CD4-positive, alpha-beta T cell treated with Interferon gamma for 1 hour (primary cell): Measurements from ENCODE around the gene XRN1.
"Not testable (repeated sequence)": the region's sequence is repeated elsewhere in the genome, so short reads cannot be mapped to it uniquely, and the experiment has no call there.

ENCODE experiments used
- DNase-seq: peaks from one replicate; pipeline ENCODE4 v3.0.0-alpha.2; 2020

Gene XRN1

GRCh38 chr3:142447852-142448823, at the start of gene XRN1:
XRN1 (minus strand) TSS chr3:142448037; CDS start chr3:142447944, 93 bp downstream.
- DNase-seq = peak; percentile 93

DNA sequence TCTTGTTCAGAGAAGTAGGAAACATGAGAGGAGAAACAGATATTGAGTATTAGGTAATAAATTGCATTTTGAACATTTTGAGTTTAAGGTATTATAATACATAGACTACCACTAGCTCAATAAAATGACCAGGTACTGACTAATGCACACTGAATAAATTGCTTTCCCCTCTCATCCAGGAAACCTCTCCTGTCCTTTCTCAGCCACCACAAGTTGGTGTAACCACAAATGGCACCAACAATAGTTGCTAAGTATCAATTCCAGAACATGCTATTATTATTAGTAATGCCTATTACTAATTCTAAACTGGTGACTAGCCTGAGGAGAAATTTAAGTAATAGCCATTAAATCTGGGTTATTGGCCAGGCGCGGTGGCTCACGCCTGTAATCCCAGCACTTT, 47.3 kb upstream of the XRN1 start:
- no peak for DNase-seq

- no peak for DNase-seq
Measured at GRCh38 chr3:142492184-142492583, 44.3 kb upstream of the XRN1 start.

GRCh38 chr3:142489572-142490323, 41.9 kb upstream of the XRN1 start:
- no peak for DNase-seq

DNA sequence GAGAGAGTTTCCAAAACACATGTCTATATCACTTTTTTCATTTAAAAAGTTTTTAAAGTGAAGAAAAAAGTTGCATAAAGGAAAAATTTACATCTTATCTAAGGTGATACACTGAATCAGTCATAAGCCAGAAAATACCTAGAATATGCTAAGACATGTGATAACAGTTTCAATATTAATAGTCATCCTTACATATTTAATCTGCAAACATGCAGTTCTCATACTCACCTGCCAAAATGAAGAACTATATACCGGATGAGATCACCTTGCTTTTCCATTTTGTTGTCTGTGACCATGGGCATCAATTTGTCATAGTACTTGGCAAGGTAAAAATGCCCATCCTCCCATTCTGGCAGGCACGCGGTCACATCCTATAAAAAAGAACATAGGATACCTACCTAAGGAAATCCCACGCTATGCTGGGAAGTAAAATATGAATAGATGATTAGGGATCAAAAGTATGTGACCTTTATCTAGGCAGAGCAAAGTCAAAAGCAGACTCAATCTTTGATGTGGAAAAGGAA, 37.1 kb upstream of the XRN1 start:
- no peak for DNase-seq

DNA sequence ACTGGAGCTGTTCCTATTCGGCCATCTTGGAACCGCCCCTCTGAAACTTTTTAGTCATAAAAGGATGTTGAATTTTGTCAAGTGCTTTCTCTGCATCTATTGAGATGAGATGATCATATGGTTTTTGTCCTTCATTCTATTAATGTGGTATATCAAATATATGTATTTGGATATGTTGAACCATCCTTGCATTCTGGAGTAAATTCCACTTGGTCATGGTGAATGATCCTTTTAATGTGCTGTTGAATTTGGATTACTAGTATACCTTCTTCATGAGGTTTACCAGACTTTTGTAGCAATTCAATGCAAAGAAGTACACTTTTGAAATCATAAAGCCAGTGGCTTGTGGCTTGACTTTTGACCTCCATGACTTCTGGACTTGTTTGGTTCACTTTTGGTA, 33.4 kb upstream of the XRN1 start:
- no peak for DNase-seq

DNA sequence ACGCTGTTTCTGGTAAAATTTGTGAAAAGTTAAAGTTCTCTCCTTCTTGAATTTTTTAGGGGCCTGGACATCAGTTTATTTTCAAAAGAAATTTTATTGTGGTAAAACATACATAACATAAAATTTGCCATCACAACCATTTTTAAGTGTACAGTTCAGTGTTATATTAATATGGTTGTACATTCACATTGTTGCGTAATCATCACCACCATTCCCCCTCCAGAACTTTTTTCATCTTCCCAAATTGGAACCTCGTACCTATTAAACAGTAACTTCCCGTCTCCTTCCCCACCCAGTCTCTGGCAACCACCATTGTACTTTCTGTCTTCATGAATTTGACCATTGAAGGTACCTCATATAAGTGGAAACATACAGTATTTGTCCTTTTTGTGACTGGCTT, 23.0 kb upstream of the XRN1 start:
- no peak for DNase-seq

DNA sequence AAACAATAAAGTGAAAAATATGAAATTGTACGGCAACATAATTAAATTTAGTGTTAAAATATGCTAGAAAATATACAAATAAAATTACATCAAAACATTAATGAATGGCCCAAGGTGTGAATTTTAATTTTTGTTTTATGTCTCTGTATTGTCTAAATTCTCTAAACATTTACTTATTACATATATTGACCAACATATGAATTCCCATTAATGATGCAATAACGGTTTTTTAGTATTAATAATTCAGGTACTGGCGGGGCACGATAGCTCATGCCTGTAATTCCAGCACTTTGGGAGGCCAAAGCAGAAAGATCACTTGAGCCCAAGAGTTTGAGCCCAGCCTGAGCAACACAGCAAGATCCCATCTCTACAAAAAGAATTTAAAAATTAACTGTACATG, 20.6 kb upstream of the XRN1 start:
- DNase-seq = no peak

DNA sequence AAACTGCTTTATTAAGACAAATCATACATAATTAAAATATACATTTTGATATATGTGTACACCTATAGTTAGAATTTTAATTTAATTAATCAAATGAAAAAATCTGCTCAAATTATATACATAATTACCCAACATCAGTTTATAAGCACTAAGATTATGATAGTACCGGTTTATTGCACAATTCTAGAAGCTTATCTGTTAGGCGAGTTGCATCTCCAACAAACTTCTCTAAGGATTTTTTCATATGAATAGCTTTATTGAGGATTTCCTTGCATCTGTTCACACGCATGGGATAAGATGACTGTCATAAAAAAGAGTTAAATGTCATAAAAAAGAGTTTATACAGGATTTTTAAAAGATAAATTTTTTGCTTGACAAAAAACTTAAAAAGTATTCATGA, 19.9 kb upstream of the XRN1 start:
- no peak for DNase-seq

GRCh38 chr3:142460689-142461088, 12.9 kb upstream of the XRN1 start:
- no peak for DNase-seq

- no peak for DNase-seq
Measured at GRCh38 chr3:142459929-142460328, 12.1 kb upstream of the XRN1 start.

- DNase-seq = no peak
Measured at GRCh38 chr3:142459096-142459495, 11.3 kb upstream of the XRN1 start.

DNA sequence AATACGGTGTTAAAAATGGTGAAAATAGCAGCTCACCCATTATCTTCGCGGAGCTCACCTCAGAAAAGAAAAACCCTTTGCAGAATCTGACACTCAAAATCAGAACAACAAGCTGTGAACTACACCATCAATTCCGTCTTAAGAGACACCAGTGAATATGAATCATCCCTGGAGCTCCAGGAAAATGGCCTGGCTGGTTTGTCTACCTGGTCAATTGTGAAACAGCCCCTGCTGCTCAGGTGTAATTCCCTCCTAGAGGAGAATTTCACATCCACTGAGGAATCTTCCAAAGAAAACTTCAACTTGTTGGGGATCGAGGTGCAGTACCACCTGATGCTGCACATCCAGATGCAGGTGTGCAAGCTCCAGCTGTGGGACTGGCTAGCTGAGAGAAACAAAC, 3.0 kb upstream of the XRN1 start:
- DNase-seq = no peak

DNA sequence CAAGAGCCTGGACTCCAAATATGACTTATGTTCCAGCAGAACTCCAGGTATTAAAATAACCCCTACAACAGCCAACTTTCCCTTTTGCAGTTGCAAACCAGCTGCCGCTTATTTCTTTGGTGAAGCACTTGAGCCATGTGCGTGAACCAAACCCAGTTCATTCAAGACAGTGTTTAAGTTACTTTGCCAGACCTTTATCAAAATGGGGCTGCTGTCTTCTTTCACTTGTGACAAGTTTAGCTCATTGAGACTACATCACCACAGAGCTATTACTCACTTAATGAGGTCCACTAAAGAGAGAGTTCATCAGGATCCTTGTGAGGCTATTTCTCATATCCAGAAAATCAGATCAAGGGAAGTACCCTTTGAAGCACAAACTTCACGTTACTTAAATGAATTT, 2.4 kb upstream of the XRN1 start:
- DNase-seq = no peak

GRCh38 chr3:142447301-142447851, 461 bp downstream of the XRN1 start:
- DNase-seq = peak; percentile 36

DNA sequence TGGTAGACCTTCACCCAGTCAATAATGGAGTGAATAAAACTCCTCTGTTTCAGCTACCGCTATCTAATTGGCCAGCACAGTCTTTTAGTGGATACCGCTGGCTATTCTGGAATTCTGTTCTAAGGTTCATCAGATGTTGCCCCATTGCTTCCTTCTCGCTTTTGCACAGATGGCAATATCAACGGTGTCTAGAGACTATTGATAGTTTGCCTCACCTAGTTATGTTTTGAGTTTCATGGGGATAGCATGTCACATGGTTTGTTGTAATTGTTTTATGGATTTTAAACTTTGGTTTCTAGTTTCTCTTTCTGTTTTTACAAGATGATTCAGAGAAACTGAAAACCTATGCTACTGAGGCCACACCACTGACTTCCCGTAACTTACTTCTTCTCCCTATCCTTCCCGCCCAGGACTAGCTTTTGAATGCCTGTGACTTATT, 2.0 kb downstream of the XRN1 start:
- DNase-seq = no peak

GRCh38 chr3:142444343-142444742, 3.5 kb downstream of the XRN1 start:
- DNase-seq = no peak

DNA sequence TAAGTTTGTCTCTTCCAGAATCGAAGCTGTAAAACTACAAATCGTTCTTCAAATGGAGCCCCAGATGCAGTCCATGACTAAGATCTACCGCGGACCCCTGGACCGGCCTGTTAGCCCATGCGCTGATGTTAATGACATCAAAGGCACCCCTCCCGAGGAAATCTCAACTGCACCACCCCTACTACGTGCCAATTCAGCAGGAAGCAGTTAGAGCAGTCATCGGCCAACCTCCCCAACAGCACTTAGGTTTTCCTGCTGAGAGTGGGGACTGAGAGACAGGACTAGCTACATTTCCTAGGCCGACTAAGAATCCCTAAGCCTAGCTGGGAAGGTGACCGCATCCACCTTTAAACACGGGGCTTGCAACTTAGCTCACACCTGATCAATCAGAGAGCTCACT, 4.8 kb downstream of the XRN1 start:
- DNase-seq = not testable (repeated sequence)

- not testable (repeated sequence) for DNase-seq
Measured at GRCh38 chr3:142439499-142440220, 8.2 kb downstream of the XRN1 start.

GRCh38 chr3:142438096-142438495, 9.7 kb downstream of the XRN1 start:
- not testable (repeated sequence) for DNase-seq

DNA sequence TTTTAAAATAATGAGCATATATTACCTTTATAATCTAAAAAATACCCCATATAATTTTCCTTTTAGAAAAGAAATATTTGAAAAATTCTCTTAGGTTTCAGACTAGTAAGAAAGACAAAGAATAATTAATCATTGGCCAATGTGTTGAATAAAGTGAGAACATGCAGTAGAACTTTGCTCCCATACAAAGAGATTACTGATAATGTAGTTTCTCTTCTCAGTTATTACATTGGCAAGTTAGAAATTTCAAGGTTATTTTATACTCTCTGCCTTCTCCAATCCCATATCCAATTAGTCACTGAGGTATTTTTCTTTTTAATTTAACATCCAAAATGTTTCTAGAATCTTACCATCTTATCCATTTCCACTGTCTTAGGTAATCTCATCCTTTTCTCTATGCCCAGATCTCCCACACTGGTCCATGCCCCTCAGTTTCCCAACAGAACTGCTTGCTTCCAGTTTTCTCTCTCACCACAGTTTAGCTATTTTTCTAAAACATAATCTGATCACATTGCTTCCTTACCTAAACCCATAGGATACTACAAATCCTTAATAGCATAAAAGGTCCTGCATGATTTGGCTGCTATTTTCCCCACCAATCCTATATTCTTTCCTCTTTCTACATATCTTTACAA, 10.8 kb downstream of the XRN1 start:
- no peak for DNase-seq

DNA sequence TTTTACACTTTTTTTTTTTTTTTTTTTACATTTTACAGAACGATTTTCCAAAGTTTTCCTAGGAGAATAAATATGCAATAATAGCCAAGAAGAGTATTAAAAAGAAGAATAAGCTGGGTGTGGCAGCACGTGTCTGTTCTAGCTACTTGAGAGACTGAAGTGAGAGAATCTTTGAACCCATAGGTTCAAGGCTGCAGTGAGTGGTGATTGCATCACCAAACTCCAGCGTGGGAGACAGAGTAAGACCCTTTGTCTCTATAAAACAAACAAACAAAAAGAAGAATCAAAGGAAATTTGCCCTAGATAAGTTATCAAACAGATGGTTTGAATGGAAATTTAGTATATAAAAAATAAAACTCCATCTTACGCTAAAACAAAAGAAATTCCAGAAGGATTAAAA, 13.3 kb downstream of the XRN1 start:
- no peak for DNase-seq
